AG09309 (cell line): ENCODE data around the gene PPM1B.
A peak's percentile ranks its signal among the peaks of the same experiment; 100 is the strongest.
"Not testable (repeated sequence)": the region's sequence is repeated elsewhere in the genome, so short reads cannot be mapped to it uniquely, and the experiment has no call there.

Experiments used
- DNase-seq: peaks from one replicate; pipeline ENCODE4 v3.0.0-alpha.2; 2010; ENCODE audit warnings: low read depth
- H3K4me3 ChIP-seq: 2 replicates; pipeline ENCODE4 v1.5.1; 2011; ENCODE audit warnings: mild to moderate bottlenecking, low read depth, low read length, moderate library complexity; ENCODE audit not compliant: control insufficient read depth
- CTCF ChIP-seq: IDR thresholded peaks from 2 replicates; pipeline ENCODE4 v1.5.1; 2011; ENCODE audit warnings: mild to moderate bottlenecking, low read depth, low read length, inconsistent platforms; ENCODE audit not compliant: insufficient read depth, control insufficient read depth; ENCODE audit errors: missing control alignments

The PPM1B gene

GRCh38 chr2:44167311-44167907 lies 1.3 kb upstream of the PPM1B start:
- TF ChIP-seq CTCF = no peak
- peak overlapping the region; percentile 62 for H3K4me3 ChIP-seq
- no peak for DNase-seq

GRCh38 chr2:44167908-44168680 lies 581 bp upstream of the PPM1B start:
- H3K4me3 ChIP-seq = peak overlapping the region; percentile 62
- peak; percentile 100 for DNase-seq
- no peak for TF ChIP-seq CTCF

GRCh38 chr2:44169155-44169898 lies 652 bp downstream of the PPM1B start:
- DNase-seq = no peak
- peak overlapping the region; percentile 77 for H3K4me3 ChIP-seq
- no peak for TF ChIP-seq CTCF

GRCh38 chr2:44170311-44170717 lies 1.6 kb downstream of the PPM1B start:
- peak; percentile 5 for DNase-seq
- no peak for TF ChIP-seq CTCF
- H3K4me3 ChIP-seq = peak overlapping the region; percentile 77

- TF ChIP-seq CTCF = no peak
- peak; percentile 25 for DNase-seq
- H3K4me3 ChIP-seq = no peak overlapping the region
Observed at GRCh38 chr2:44171018-44171417, 2.3 kb downstream of the PPM1B start.

GRCh38 chr2:44171442-44171841 lies 2.8 kb downstream of the PPM1B start:
- DNase-seq, H3K4me3 ChIP-seq: not testable (repeated sequence)

- no peak for TF ChIP-seq CTCF
- no peak for DNase-seq
- H3K4me3 ChIP-seq = no peak overlapping the region
Observed at GRCh38 chr2:44172576-44172975, 3.9 kb downstream of the PPM1B start.
